Stimulated activated CD4-positive, alpha-beta T cell treated with anti-CD3 and anti-CD28 coated beads, Interleukin-15, amount 100 ng/mL, for 24 hours (primary cell): ENCODE measurements around the gene IQCB1.
"Not testable (repeated sequence)": the region's sequence is repeated elsewhere in the genome, so short reads cannot be mapped to it uniquely, and the experiment has no call there.

Experiments
- DNase-seq: peaks from one replicate; pipeline ENCODE4 v3.0.0-alpha.2; 2020

IQCB1 gene

DNA sequence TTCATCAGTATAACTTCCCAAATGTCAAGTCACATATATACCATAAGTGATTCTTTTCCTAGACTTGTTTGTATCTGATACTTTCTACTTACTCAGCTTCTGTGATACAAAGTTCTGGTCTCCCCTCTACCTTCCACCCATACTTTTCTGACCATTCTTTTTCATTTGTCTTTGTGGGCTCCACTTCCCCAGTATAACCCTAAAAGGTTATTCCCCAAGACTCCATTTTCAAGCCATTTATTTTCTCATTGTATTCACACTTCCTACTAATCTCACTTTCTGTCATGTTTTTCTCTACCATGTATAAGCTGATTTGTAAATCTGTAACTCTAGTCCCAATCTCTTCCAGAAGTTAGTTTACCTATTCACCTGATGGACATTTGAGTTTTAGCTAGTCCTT lies 34.0 kb downstream of the IQCB1 start:
- DNase-seq, result no peak

DNA sequence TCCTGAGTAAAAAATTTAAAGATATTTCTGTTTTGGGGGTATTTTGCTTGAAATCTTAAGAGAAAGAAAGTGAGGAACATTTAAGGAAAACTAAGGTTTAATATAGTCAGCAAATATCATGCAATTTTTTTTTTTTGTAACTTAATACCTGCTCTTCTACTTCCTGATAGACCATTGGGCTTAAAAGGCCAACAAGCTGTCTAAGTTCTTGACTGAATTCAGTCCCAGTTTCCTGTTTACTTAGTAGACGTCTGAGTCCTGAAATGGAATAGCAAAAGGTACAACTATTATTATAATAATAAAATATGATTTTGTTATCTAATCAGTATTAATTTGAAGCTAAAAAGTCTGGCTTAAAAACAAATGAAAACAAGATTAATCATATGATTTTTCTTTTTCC lies 37.9 kb downstream of the IQCB1 start:
- no peak for DNase-seq

DNA sequence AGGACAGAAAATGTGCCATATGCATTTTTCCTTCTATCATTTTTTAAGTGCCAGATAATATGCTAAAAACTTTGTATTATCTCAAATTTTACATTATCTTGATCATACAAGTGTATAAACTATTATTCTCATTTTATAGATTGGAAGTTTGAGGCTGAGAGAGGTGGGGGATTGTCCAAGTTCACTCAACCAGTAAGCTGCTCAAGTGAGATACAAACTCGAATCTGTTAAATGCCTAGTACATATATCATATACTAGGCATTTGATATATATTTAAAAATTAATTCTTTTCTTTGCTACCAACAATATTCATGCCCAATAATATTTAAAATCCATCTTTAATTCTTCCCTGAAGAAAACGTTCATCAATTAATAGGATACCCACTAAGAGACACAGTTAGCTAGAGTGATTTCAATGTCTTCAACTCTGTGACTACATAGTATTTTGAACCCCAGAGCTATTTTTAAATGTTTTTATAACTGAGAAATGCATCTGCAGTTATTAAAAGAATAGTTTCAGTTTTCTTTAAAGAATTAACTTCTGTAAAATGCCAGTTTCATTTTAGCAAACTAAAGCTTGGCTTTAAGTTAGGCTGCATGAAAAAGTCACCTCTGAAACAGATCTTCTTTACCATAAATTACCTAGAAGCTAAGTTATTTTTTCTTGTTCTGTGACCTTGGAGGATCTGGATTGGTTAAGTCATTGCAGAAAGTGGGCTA lies 40.4 kb downstream of the IQCB1 start:
- DNase-seq, result no peak

DNA sequence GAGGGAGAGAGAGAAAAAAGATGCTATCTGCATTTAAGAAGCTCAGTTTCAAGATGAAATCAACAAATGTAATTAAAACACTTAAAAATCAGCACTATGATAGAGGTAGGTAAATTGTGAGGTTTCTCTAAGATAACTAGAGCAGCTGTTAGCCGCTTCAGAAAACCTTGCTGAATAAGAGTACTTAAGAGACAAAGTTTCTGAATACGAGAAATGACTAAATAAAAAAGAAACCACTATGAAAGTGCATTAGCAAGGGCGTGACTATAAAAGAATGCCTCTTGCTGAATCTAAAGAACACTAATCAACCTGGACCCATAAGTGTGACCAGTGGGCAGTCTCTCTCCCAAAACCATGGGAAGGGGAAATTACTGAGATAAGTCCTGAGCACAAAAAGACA lies 41.8 kb downstream of the IQCB1 start:
- DNase-seq, result no peak

- DNase-seq, result no peak
Measured at GRCh38 chr3:121786485-121786884, 48.4 kb downstream of the IQCB1 start.

DNA sequence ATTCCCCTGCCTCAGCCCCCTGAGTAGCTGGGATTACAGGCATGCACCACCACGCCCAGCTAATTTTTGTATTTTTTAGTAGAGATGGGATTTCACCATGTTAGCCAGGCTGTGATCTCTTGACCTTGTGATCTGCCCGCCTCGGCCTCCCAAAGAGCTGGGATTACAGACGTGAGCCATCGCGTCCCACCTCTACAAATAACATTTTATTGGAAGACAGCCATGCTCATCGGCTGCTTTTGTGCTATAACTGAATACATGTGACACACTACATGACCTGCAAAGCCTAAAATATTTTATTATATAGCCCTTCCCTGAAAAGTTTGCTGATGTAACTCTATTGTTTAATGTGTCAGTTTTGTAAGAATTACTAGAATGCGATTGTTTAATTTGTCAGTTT lies 52.1 kb downstream of the IQCB1 start:
- DNase-seq, result not testable (repeated sequence)

- DNase-seq, result no peak
Measured at GRCh38 chr3:121781611-121782010, 53.2 kb downstream of the IQCB1 start.

GRCh38 chr3:121775095-121775494 lies 59.8 kb downstream of the IQCB1 start:
- not testable (repeated sequence) for DNase-seq

- DNase-seq, result no peak
Measured at GRCh38 chr3:121769246-121769645, 65.6 kb downstream of the IQCB1 start.

- no peak for DNase-seq
Measured at GRCh38 chr3:121768452-121768851, 66.4 kb downstream of the IQCB1 start.

DNA sequence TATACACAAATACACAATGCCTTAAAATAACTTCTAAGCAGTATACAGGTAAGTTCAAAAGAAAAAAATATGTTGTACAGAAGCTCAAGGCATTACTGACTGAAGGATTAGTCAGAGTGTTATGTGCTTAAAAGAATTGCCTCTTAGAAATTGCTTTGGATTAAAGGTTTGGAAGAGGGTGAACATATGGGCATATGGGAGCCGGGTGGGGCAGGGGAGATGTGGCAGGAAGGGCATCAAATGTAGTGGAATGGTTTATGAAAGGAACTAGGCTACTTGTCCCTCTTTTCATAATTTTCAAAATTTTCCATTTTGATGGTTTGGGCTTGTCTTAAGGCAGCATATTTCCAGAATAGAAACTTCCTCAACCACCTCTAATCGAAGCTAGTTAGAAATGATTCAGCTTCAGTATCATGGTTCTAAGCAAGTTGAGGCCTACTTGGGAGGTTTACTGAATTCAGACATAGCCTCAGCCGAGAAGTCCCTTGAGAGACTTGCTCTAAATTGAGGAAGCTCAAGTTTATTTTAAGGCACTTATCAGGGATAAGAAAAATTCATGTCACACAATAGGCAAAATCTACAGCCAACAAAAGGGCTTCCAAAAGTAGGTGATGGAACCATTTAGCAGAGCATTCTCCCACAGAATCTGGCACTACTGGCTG lies 75.2 kb downstream of the IQCB1 start:
- no peak for DNase-seq

DNA sequence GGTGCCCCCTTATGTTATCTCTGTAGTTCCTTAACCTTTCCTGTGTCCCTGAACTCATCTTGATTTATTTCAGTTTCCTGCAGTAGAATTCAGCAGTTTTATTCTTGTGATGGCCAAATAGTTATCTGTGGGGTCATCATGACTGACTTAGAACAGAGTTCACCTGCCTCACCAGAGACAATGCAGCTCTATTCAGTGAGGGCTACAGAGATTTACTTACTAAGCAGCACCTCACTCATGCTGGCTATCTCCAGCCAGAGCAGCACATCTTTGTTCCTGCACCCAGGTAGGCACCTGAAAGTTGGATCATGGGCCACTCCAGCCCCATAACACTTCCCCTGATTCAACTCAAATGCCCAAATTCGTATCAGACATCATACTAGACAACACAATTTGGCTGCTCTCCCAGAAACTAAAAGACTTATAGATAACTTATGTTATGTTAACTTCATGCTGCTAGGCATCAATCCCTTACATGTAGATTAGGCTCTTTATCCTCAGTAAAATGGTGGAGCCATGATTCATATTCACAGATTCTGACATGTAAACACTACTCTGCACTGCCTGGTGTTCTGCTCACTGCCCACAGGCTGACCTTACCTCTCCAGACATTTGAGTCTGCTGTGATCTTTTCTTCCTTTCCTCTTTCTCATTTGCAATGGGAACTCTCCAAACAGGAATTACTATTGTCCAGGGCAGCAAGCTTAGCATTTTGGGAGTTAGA lies 76.0 kb downstream of the IQCB1 start:
- DNase-seq, result no peak

- DNase-seq, result no peak
Measured at GRCh38 chr3:121757812-121758545, 76.9 kb downstream of the IQCB1 start.

DNA sequence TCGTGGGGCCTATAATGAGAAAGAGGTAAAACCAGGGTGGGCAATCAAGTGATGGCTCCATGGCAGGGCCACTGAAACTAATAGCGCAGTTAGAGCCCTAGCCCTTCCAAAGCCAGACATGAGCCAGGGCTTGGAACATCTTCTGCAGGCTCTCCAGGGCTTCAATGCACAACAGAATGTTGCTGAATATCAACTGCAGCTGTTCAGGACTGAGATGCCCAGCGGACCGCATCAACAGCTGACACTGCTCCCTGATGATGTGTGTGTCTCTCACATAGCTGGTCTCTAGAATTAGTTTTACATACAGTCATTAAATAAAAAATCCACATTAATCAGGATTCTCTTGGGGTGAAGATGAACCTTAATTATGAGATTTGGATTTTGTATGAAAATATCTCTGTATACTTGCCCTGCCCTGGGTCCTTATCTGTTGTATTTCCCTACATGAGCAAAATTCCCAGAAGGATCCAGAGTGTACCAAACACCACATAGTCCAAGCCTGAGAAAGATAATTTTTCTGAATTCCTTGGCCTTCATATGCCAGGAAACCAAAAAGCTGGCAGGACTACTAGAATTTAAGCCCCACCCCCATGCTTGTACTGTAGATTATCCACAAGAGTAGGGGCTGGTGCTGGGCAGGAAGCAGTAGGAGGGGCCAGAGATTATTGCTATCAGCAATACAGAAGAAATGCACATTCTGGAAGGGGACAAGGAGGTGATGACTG lies 77.6 kb downstream of the IQCB1 start:
- DNase-seq, result no peak

DNA sequence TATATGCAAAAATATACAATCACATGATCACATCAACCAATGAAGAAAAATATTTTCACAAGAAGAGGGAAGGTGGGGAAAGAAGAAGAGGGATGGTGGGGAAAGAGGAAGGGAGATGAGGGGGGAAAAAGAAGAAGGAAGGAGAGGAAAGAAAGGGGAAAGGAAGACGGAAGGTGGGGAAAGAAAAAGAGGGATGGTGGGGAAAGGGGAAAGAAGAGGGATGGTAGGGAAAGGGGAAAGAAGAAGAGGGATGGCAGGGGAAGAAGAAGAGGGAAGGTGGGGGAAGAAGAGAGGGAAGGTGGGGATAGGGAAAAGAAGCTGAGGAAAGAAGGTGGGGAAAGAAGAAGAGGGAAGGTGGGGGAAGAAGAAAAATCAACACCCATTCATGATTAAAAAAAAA lies 82.1 kb downstream of the IQCB1 start:
- DNase-seq, result no peak

DNA sequence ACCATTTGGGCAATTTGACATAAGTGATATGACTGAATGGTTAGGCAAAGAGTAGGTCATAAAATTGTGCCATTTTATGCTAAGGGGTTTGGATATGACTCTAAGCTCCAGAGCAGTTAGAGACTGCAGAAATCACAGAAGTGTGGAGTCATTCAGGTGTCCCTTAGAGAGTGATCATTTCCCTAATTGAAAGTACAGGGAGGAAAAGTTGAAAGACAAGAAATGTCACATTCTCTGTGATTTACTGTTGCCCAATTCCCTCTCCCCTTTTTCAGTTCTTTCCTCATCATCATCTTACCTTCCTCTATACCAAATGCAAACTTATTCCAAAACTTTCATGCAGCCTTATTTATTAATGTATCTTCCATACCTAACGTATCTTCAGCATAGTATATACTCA lies 82.6 kb downstream of the IQCB1 start:
- no peak for DNase-seq

- no peak for DNase-seq
Measured at GRCh38 chr3:121750087-121750415, 84.8 kb downstream of the IQCB1 start.

- peak; percentile 94 for DNase-seq
Measured at GRCh38 chr3:121749276-121750086, 85.4 kb downstream of the IQCB1 start, which contains the start of gene GOLGB1. TSS of gene GOLGB1 (minus strand) at chr3:121749741. CDS start at chr3:121730971, 18,770 bp downstream.

- no peak for DNase-seq
Measured at GRCh38 chr3:121748680-121749275, 86.1 kb downstream of the IQCB1 start.

DNA sequence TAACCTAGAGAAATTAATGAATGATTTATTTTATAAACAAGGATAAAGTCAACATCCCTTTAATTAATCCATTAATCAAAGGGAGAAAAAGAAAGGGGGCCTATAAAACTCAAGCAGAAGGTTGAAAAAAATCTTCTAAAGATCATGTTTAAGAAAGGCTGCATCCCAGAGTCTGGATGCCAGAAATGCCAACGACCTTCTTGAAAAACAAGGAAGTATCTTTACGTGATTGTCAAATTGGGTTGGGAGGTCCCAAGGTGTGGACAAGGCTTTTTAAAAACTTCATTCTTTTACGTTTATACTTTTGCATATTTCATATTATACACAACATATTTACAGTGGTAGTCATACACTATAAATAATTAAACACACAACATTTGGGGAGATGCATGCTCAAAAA lies 86.9 kb downstream of the IQCB1 start:
- no peak for DNase-seq

GRCh38 chr3:121743106-121743505 lies 91.8 kb downstream of the IQCB1 start:
- DNase-seq, result not testable (repeated sequence)
